ENCODE data around the gene ANO10. TPM values are rescaled to one million over a fixed set of nuclear protein-coding genes. Genes with fewer than 3 reads are reported as not detected.

The ANO10 gene
- total RNA-seq, 1 donor from 2014 or later, result 57.3 TPM

DNA sequence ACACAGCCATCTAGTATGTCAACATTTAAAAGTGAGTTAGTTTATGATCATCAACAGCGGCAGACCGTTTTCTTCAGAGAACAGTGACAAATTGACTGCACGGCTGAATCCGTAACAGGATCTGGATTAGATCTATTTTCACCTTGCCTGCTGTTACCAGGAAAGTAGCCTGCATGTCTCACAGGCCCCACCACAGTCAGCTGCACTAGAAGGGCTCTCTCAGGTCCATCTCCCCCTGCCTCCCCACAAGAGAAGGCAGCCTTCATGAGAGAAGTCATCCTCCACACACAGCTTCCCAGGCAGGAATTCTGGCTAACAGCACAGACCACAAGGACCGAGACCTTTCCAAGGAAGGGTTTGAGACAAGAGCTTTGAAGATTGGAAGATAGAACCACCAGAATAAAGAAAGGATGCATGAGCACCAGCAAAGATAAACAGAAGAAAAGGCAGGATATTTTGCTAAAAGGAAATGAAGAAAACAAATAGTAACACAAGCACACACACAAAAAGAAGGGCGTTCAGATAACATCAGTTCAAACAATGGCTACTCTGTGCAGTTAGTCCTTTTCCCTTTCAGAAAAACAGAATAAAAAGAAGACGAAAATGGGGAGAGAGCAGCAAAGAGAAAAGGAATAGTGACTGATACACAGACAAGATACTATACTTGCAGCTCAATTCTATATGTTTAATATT is 208.0 kb downstream of the ANO10 start:
- no peak overlapping the region for H3K4me3 ChIP-seq (ENCODE audit: low read depth, low read length)
- no peaks in the 10 kb centered on the region for H3K36me3 ChIP-seq (ENCODE audit: control insufficient read depth, insufficient read depth, low read length)
- H3K27me3 ChIP-seq (ENCODE audit: control insufficient read depth, insufficient read depth, low read length), result no peaks in the 10 kb centered on the region
- TF ChIP-seq, protein P1, sequence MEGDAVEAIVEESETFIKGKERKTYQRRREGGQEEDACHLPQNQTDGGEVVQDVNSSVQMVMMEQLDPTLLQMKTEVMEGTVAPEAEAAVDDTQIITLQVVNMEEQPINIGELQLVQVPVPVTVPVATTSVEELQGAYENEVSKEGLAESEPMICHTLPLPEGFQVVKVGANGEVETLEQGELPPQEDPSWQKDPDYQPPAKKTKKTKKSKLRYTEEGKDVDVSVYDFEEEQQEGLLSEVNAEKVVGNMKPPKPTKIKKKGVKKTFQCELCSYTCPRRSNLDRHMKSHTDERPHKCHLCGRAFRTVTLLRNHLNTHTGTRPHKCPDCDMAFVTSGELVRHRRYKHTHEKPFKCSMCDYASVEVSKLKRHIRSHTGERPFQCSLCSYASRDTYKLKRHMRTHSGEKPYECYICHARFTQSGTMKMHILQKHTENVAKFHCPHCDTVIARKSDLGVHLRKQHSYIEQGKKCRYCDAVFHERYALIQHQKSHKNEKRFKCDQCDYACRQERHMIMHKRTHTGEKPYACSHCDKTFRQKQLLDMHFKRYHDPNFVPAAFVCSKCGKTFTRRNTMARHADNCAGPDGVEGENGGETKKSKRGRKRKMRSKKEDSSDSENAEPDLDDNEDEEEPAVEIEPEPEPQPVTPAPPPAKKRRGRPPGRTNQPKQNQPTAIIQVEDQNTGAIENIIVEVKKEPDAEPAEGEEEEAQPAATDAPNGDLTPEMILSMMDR (IDR thresholded peaks at IDR 0.05; ENCODE audit: insufficient read depth, low read length, poor library complexity, severe bottlenecking), result no peak
- DNase-seq (ENCODE audit: low read depth), result no peak

- TF ChIP-seq, protein P1 (IDR thresholded peaks at IDR 0.05; ENCODE audit: insufficient read depth, low read length, poor library complexity, severe bottlenecking), result no peak
- no peak for DNase-seq (ENCODE audit: low read depth)
- H3K36me3 ChIP-seq (ENCODE audit: control insufficient read depth, insufficient read depth, low read length), result no peaks in the 10 kb centered on the region
- no peaks in the 10 kb centered on the region for H3K27me3 ChIP-seq (ENCODE audit: control insufficient read depth, insufficient read depth, low read length)
- no peak overlapping the region for H3K4me3 ChIP-seq (ENCODE audit: low read depth, low read length)
Measured at GRCh38 chr3:43411429-43411828, 210.4 kb downstream of the ANO10 start.

DNA sequence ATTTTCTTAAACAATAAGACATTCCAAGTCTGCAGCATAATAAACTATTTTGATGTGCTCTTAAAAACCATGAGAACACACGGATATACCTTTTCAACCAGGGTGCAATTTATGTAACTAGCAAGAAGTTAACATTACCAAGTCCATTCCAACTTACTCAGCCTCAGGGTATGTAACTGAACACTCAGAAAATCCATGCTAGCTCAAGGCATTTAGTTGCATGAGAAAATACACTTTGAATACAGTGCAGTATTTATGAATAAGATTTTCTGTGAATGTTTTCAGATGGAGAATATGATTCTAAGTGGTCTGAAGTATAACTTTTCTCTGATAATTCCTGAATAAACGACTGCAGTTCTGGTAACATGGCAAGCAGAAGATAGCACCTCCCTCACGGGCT is 211.2 kb downstream of the ANO10 start:
- Histone ChIP-seq H3K4me3 (ENCODE audit: low read depth, low read length) (no peak overlapping the region), H3K27me3 (ENCODE audit: control insufficient read depth, insufficient read depth, low read length) (no peaks in the 10 kb centered on the region)

GRCh38 chr3:43409506-43409905 is 212.3 kb downstream of the ANO10 start:
- no peak for DNase-seq (ENCODE audit: low read depth)
- TF ChIP-seq, protein P1 (IDR thresholded peaks at IDR 0.05; ENCODE audit: insufficient read depth, low read length, poor library complexity, severe bottlenecking), result no peak
- no peaks in the 10 kb centered on the region for H3K27me3 ChIP-seq (ENCODE audit: control insufficient read depth, insufficient read depth, low read length)
- no peaks in the 10 kb centered on the region for H3K36me3 ChIP-seq (ENCODE audit: control insufficient read depth, insufficient read depth, low read length)
- H3K4me3 ChIP-seq (ENCODE audit: low read depth, low read length), result no peak overlapping the region

More for the DNA sequence above, 211.2 kb downstream of the ANO10 start:
- DNase-seq (ENCODE audit: low read depth), result no peak
- TF ChIP-seq, protein P1 (IDR thresholded peaks at IDR 0.05; ENCODE audit: insufficient read depth, low read length, poor library complexity, severe bottlenecking), result no peak
- no peaks in the 10 kb centered on the region for H3K36me3 ChIP-seq (ENCODE audit: control insufficient read depth, insufficient read depth, low read length)

DNA sequence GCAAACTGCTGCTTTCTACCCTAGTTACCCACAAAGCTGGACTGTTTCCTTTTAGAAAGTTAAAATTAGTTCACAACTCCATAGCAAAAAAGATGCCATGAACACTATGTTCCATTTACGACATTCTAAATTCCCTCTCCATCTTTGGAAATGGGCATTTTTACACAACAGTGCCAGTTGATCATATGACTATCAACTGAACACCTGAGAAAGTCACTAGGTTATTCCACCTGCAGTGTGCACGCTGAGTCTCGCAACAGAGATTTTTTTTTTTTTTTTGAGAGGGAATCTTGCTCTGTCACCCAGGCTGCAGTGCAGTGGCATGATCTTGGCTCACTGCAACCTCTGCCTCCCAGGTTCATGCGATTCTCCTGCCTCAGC is 215.2 kb downstream of the ANO10 start:
- no peak overlapping the region for H3K4me3 ChIP-seq (ENCODE audit: low read depth, low read length)
- TF ChIP-seq, protein P1 (IDR thresholded peaks at IDR 0.05; ENCODE audit: insufficient read depth, low read length, poor library complexity, severe bottlenecking), result no peak

More for the DNA sequence above, 215.2 kb downstream of the ANO10 start:
- Histone ChIP-seq H3K27me3 (ENCODE audit: control insufficient read depth, insufficient read depth, low read length) (no peaks in the 10 kb centered on the region), H3K36me3 (ENCODE audit: control insufficient read depth, insufficient read depth, low read length) (no peaks in the 10 kb centered on the region)
- DNase-seq (ENCODE audit: low read depth), result no peak
